ENCODE measurements around the gene FMN2.

- no peak for TF ChIP-seq TAF1 (IDR thresholded peaks at IDR 0.05; ENCODE audit: borderline replicate concordance, insufficient read depth, low read length)
- TF ChIP-seq REST (IDR thresholded peaks at IDR 0.05; ENCODE audit: insufficient read depth in 1 of 2, low read depth in 2 of 2, low read length in 2 of 2): no peak
These were observed 73.1 kb downstream of the FMN2 start for GRCh38 chr1:240164742-240165141.

Data from PFSK-1 (cell line).